Esophagus mucosa (tissue), 1 donor: ENCODE results near the gene LIN28B. TPM values are rescaled to one million over a fixed set of nuclear protein-coding genes. Genes with fewer than 3 reads are reported as not detected.
"Not testable (repeated sequence)": the region's sequence is repeated elsewhere in the genome, so short reads cannot be mapped to it uniquely, and the experiment has no call there.

ENCODE experiments used
- ATAC-seq: fragments of 200-7000 bp; cut with Tn5 transposase; one replicate; pipeline ENCODE4 v1.9.1; 2020
- total RNA-seq: library from RNA; stranded (reverse); gene quantifications from one replicate; pipeline ENCODE4 v1.2.4, GENCODE V29; 2023
- donor health status: DM: yes; HTN: yes; CAD: no.

The LIN28B gene
- total RNA-seq, 1 donor from 2014 or later, result not detected

DNA sequence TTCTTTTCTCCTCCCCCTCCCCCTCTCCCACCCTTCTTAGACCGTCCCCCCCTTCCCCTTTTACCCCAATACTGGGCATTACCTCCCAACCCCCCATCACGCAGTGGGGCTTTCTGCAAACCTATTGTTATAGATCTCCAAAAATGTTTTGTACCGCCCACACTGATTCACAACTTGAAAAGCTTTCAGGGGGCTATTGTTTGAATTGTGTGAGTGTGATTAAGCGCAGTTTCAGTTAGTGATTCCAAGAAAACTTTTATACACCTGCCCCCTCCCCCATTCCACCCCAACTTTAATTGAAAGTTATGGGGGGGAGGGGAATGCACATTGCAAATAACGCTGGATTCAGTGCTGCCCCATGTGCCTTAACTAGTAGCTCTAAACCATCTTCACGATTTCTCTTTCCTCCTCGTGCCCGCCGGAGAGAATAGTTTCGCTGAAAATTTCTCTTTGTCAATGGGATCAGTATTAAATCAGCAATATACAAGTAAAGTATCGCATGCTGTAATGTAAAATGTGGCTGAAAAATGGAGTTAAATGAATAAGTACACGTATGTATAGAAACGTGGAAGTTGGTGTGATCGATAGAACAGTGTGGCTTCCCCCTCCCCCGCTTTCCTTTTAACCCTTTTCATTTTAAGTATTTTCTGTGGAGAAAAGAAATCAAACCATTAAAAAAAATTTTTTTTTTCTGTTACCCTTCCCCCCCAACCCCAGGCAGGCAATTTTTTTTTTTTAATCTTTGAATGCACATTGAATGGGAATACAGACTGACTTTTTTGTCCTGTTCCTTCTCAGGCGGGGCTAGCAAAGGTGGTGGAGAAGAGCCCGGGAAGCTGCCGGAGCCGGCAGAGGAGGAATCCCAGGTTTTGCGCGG, 632 bp downstream of the LIN28B start:
- ATAC-seq, result no peak

DNA sequence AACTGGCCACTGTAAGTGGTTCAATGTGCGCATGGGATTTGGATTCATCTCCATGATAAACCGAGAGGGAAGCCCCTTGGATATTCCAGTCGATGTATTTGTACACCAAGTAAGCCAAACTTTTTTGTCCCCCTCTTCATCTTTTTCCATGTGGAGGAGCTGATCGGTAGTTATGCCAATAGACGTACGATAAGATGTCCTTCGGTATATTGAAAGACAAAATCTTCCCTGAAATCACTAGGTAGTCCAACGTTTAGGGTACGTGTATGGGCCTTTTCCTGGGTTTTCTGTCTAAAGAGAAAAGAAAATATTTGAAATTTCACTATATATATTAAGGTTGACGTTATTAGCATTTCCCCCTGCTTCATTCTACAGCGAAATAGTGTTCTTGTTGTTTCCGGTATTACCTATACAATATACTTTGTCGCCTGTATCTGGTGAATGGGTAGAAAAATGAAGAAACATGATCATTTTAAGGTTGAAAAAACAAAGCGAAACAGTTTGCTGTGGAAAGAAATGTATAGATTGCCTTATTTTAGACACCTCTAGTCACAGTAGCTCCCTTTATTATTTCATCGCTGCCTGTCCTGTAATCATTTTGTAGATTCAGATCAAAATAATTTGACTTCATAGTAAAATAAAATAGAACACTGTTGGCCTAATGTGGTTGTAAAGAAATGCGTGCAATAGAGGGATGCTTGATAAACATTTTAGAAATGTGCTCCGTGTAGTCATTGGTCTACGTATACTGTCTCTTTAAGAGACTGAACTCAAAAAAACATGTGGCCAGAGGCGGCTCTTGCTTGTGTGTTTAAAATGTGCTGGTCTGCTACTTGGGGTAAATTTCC, 1.5 kb downstream of the LIN28B start:
- ATAC-seq, result no peak

DNA sequence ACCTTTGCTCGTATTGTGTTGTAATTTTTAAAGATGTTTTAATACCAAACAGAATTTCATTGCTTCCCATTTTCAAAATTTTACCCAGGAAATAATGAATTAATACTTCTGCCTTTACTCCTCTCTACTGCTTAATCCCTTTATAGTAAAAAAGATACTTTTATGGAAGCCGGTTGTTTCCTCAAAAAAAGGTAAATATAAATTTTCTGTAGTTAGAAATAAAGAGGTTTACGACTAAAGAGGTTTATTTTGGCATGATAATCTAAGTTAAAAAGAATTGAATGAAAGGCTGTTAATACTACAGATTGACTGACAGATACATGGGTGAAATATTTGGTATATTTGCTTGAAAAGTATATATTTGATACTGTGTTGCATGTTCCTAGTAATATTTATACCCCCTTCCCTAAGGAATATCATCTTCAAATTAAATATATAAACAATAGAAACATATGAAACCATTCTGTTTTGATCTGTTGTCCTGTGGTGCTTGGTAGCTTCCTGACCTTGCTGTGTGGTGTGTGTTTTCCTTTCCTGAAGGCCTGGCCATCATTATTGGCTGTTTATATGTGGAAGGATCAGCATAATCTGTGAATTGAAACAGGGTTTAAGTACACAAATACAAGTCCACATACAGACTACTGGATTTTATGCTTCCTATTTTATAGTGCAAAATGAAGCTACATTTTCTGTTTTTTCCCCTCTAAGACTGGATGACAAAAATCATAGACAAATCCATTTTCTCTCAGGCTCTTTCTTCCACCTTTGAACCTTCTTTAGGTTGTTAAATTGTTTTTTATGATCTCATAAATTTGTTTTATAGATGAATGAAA, 2.3 kb downstream of the LIN28B start:
- no peak for ATAC-seq

DNA sequence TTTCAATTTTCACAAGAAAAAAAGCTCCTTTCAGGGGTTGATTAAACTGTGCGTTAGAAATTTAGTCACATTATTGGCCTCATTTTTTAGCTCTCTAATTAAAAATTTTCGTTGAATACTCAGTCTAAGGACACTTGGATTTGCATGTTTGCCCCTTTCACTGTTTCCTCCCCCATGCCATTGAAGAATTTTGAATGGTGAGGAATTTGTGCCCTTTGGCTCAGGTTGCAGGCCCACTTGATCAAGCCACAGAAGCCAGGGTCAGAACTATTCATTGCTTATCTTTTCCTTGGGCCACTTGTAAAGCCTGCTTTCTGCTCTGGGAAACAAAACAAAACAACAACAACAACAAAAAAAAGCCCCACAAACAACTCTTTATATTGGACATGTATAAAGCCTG, 12.2 kb downstream of the LIN28B start:
- ATAC-seq, result no peak

DNA sequence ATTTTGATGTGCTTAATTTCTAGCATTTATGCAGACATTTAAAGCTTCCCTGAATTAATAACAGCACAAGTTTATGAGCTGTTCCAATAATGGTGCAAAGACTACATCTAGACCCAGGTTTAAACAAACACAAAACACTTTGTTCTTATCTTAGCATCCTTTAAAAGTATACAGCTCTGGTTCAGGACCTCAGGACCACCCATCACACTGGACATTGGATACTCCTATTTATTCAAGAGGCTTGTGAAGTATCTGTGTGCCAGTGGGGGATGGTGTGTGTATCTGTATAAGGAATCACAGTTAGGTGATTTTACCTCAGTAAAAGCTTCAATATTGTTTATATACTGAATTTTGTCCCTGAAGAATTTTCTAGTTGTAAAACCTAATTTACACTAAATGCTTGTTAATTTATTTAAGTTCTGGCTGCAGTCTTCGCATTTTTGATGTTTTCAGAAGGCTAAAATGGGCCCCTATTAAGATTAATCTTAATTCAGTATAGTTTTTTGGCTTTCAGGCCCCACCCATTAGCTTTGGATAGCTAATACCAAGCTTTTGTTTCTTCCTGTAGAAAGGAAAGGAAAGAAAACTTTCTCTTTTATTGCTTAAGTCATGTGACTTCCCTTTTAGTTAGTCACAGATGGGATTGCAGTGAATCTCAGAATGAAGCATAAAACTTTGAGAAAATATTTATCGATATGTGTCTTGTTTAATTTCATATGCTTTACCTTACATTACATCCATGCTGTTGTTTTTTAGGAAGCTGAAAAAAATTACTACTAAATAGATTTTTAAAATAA, 13.1 kb downstream of the LIN28B start:
- ATAC-seq, result no peak

DNA sequence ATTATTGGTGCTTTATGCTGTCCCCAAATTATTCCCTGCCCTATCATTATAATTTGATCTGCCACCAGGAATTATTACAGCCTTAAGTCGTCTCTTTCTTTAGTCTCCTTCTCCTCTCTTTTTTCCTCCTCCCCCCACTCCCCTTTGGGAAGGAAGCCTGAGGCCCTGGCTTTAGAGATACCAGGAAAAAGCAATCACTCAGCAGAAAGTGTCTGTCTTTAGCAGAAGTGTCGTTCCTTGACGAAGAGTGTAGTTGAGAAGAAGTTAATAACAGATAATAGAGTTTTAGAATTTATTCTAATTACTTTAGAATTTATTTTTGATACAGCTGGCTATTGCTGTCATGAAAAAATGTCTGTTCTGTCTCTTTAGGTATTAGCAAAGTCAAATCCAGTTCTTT, 16.5 kb downstream of the LIN28B start:
- no peak for ATAC-seq

DNA sequence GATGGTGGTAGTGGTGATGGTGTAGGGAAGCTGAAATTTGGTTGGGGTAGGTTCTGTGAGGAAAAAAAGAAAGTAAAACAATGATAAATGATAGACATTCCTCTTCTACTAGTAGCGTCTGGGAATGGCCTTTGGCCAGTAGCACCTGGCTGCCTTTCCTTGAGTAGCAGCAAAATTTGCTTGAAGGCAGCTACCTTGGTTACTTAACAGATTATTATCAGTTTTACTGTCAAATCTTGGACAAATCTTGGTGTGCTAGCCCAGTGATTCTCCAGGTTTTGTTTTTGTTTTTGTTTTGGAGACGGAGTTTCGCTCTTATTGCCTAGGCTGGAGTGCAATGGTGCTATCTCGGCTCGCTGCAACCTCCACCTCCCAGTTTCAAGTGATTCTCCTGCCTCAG, 26.4 kb downstream of the LIN28B start:
- no peak for ATAC-seq

DNA sequence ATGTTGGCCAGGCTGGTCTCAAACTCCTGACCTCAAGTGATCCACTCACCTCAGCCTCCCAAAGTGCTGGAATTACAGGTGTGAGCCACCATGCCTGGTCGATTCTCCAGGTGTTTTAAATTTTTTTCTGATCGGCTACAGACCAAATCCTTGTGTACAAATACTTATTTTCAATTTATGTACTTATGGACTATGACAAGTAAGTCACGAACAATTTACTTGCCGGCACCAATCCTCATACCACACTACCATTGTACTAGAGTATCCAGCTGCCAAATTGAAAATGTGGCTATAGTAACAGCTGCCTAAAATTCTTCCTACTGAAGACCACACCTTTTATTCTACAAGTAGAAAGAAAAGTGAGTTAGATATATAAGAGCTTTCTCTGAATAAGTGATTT, 26.9 kb downstream of the LIN28B start:
- no peak for ATAC-seq

DNA sequence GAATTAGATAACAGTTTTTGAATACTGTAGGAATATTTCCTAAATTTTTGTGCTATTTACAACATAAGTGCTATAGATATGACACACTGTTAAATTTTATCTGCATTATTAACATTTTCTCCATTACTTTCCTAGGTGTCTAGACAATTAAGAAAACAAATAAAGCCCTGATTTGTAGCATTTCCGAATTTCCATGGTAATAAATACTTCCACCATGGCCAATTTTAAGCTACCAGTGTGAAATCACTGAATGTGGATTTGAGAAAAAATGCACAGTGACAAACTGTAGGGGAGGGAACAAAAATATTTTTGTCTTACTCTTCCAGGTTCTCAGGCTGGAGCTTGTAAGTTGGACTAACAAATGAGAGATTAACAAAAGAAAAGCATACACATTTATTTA, 27.9 kb downstream of the LIN28B start:
- ATAC-seq, result no peak

DNA sequence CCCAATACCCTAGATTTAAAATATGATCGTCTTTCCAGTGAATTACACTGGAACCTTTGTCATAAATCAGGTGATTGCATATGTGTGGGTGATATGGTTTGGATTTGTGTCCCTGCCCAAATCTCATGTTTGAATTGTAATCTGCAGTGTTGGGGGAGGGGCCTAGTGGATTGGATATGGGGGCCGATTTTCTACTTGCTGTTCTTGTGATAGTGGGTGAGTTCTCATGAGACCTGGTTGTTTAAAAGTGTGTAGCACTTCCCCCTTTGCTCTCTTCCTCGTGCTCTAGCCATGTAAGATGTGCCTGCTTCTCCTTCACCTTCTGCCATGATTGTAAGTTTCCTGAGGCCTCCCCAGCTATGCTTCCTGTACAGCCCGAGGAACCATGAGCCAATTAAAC, 29.0 kb downstream of the LIN28B start:
- ATAC-seq, result not testable (repeated sequence)

DNA sequence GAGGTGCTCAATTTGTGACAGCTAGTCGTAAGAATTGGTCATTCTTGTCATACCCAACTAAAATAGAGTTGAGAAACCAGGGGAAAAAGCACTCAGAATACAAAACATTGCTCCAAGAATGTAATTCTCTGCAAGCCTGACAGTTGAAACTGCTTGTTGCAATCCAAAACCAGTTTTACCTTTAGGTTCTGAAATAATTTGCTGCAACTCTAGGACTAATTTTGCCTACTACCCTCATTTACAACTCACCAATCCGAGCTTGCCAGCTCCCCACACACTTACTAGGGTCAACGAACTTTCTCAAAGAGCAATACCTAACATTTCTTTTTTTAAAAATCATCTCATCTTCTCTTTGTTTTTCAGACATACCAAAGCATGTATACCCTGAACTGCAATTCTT, 29.7 kb downstream of the LIN28B start:
- ATAC-seq, result no peak

DNA sequence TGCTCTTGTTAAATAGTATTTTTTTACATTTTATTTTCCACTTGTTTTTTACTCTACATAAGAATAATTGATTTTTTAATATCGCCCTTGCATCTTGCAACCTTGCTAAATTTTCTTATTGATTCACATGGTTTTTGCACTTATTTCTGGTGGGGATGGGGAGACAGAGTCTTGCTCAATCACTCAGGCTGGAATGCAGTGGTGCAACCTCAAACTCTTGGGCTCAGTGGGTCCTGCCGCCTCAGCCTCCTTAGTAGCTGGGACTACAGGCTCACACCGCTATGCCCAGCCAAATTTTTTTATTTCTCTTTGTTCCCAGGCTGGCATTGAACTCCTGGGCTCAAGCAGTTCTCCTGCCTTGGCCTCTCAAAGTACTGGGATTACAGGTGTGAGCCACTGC, 30.3 kb downstream of the LIN28B start:
- ATAC-seq, result no peak

DNA sequence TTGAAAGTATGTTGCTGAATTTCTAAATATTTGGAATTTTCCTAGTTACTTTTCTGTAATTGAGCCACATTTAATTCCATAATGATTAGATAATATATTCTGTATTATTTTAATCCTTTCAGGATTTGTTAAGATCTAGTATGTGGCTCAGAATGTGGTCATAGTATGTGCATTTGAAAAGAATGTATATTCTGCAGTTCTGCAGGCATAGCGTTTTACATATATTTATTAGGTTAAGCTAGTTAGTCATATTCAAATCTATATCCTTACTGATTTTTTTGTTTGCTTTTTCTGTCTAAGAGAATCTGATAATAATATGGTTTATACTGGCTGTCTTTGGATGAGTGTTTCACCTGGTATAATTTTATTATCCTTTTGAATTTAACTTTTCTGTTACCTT, 33.2 kb downstream of the LIN28B start:
- ATAC-seq, result no peak

DNA sequence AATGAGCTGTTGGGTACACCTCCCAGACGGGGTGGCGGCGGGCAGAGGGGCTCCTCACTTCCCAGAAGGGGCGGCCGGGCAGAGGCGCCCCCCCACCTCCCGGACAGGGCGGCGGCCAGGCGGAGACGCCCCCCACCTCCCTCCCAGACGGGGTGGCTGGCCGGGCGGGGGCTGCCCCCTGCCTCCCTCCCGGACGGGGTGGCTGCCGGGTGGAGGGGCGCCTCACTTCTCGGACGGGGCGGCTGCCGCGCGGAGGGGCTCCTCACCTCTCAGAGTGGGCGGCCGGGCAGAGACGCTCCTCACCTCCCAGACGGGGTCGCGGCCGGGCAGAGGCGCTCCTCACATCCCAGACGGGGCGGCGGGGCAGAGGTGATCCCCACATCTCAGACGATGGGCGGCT, 34.2 kb downstream of the LIN28B start:
- ATAC-seq, result not testable (repeated sequence)

DNA sequence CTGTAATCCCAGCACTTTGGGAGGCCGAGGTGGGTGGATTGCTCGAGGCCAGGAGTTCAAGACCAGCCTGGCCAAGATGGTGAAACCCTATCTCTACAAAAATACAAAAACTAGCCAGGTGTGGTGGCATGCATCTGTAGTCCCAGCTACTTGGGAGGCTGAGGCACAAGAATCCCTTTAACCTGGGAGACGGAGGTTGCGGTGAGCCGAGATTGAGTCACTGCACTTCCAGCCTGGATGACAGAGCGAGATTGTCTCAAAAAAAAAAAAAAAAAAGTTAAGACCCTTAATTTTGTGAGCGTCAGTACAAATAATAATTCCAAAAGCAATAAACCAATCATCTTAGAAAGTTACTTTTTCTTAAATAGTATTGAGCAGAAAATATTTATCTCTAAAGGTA, 36.7 kb downstream of the LIN28B start:
- not testable (repeated sequence) for ATAC-seq

DNA sequence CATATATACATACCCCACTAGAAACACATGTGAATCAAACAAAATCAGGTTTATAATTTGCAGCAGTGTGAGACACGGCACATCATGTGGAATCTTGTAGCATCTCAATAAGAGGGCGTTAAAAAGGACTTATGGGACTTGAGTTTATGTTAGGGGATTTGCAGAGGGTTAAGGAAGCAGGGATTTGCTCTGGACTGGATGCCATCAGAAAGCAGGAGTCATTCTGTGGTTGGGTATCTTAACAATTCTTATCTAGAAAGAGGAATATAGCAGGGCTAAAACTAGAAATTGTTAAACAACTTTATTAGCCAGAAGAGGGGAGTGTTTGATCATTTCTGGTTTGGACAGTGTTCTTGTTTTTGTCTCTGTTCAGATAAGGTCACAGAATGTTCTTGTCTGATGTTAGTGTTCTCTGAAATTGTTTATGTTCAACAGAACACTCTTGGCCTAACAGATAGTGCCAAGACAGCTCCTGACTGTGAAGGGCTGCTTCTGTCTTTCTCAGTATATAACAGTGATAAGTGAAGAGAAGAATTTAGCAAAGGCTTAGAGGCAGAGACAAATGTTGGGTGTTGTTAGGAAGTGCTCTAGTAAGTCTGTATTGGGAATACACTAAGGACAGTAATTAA, 39.2 kb downstream of the LIN28B start:
- no peak for ATAC-seq

DNA sequence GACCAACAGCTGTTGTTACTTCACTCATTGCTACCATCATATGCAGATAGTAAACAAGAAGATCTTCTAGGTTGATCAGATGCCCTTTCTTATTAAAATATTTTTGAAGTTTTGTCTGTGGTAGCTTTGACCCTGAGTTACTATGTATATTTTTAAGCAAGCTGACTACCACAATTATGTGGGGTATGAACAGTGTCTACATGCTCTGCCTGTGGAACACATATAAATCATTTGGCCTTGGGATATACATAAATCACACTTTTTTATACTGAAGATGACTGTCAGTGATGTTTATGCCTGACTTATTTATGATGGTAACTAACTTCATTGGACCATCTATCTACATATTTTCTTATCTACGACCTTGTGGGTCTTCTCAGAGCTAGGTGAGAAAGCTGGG, 44.2 kb downstream of the LIN28B start:
- no peak for ATAC-seq

DNA sequence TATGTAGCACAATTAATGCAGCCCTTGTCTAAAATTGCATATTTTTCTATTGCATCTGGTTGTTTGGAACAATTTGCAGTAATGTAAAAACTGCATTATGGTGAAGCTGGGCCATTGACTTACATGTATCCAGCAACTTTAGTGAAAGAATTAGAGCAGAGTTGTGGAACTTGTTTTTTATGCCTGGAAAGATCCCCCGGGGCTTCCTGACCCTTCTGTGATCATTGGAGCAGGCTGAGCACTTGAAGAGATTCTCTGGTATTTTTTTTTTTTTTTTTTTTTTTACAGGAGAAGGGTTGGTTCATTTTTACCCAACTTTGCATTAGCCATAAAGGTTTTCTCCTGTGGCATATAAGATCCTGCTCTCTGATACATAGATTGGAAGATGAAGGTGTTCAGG, 45.0 kb downstream of the LIN28B start:
- ATAC-seq, result no peak

DNA sequence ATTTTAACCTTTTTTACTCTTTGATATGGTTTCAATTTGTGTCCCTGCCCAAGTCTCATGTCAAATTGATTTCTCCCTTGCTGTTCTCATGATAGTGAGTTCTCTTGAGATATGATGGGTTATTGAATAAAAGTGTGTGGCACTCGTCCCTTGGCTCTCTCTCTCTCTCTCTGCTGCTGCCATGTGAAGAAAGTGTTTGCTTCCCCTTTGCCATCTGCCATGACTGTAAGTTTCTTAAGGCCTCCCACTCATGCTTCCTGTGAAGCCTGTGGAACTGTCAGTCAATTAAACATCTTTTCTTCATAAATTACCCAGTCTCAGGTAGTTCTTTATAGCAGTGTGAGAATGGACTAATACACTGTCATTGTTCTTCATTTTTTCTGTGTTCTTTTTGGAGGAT, 48.5 kb downstream of the LIN28B start:
- ATAC-seq, result no peak

DNA sequence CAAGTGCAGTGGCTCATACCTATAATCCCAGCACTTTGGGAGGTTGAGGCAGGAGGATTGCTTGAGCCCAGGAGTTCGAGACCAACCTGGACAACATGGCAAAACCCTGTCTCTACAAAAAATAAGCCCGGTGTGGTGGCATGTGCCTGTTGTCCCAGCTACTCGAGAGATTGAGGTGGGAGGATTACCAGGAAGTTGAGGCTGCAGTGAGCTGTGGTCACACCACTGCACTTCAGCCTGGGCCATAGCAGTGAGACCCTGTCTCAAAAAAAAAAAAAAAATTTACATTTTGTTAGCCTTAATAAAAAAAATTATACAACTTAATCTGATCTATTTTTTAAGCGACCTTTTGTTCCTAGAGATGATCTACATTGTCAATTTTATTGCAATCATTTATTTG, 56.6 kb downstream of the LIN28B start:
- ATAC-seq, result not testable (repeated sequence)

DNA sequence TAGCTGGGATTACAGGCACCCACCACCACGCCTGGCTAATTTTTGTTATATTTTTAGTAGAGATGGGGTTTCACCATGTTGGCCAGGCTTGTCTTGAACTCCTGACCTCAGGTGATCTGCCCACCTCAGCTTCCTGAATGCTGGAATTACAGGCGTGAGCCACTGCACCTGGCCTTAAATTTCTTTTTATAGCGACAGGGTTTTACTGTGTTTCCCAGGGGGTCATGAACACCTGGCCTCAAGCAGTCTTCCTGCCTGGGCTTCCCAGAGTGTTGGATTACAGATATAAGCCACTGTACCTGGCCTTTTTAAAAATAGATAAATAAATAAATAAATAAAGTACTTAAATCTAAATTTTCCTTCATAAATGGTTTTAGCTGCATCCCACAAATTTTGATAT, 57.5 kb downstream of the LIN28B start:
- no peak for ATAC-seq

DNA sequence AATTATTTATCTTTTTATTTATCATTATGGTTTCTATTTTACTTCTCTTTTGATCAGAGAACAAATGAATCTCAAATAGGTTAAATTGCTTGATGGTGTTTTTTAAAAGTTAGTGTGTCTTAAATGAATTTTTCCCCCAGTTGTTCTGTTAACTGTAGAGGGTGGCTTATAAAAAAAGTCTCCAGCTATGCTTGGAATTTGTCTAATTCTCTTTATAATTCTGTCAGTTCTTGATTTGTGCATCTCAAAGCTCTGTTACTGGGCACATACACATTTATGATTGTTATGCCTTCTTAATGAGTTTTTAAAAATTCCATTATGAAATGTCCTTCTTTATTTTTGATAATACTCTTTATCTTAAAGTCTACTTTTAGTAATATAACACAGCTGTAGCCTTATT, 58.0 kb downstream of the LIN28B start:
- ATAC-seq, result no peak
